PC-3 (cell line): ENCODE measurements around the gene CYTH1.

Experiments
- CTCF ChIP-seq: fragments of 300-600 bp; sonication (generic); conservative IDR thresholded peaks from 2 replicates; pipeline ENCODE4 v1.5.1; 2017; ENCODE audit warnings: antibody characterized with exemption, low read depth, mild to moderate bottlenecking, low read length
- EZH2 ChIP-seq: fragments of 300-600 bp; sonication (generic); IDR thresholded peaks from one replicate; pipeline ENCODE4 v1.6.1; 2017; ENCODE audit warnings: antibody characterized with exemption, mild to moderate bottlenecking, low read length; ENCODE audit not compliant: unreplicated experiment
- EZH2phosphoT487 ChIP-seq: fragments of 300-600 bp; sonication (generic); IDR thresholded peaks from 2 replicates; pipeline ENCODE4 v1.6.1; 2018; ENCODE audit warnings: mild to moderate bottlenecking, antibody characterized with exemption, low read length, borderline replicate concordance

GRCh38 chr17:78650093-78650715 lies 131.9 kb downstream of the CYTH1 start:
- no peak for TF ChIP-seq CTCF
- no peak for TF ChIP-seq EZH2
- no peak for TF ChIP-seq EZH2phosphoT487
